ENCODE measurements around the gene WIZ.

Gene WIZ

DNA sequence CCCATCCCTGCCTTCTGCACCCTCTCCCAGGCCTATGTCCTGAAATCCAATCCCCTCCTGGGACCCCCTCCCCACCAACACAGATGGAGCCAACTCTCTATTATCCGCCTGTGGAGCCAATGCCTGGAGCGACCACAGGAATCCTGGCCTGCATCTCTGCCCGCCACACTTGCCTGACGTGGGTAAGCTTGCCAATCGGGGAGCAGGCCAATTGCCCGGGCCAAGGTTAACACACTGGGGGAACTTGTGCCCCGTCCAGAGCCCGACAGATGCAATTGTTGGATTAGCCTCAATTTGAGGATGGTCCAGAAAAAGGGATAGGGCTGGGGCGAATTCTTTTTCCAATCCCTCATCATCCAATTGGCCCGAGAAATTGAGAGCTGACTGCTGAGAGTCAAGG, 5.9 kb downstream of the WIZ start:
- DNase-seq, result no peak

DNA sequence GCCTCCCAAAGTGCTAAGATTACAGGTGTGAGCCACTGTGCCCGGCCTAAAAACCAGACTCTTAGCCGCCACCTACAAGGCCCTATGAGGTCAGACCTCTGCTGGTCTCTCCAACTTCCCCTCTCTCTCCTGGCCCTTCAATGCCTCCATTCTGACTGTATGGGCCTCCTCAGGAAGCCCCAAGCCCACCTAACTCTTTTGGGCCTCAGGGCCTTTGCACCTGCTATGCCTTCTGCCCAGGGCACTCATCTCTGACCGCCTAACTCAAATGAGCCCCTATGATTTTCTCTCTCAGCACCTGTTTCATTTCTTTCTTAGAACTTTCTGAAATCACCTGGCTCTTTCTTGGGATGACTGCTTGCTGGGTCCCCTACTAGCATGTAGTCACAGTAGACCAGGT, 6.4 kb downstream of the WIZ start:
- DNase-seq, result no peak

GRCh38 chr19:15442142-15442920, 7.4 kb downstream of the WIZ start:
- DNase-seq, result no peak

DNA sequence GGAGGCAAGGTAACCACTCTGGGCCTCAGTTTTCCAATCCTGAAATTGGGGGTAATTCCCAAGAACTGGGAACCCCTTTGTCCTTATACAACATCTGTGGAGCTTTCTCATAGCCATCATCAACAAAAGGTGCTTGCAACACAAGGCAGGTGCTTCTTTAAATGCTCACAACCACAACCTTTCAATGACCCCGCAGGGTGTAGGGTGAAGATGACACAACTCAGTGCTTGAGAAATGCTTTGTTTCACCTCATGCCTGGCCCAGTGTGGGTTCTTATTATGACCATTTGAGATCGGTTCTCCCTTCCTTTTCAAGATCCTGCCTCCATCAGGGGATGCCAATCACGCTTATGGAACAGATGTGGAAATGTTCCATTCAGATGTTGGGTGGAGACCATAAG, 8.4 kb downstream of the WIZ start:
- no peak for DNase-seq

GRCh38 chr19:15439821-15440641, 9.7 kb downstream of the WIZ start:
- no peak for DNase-seq

DNA sequence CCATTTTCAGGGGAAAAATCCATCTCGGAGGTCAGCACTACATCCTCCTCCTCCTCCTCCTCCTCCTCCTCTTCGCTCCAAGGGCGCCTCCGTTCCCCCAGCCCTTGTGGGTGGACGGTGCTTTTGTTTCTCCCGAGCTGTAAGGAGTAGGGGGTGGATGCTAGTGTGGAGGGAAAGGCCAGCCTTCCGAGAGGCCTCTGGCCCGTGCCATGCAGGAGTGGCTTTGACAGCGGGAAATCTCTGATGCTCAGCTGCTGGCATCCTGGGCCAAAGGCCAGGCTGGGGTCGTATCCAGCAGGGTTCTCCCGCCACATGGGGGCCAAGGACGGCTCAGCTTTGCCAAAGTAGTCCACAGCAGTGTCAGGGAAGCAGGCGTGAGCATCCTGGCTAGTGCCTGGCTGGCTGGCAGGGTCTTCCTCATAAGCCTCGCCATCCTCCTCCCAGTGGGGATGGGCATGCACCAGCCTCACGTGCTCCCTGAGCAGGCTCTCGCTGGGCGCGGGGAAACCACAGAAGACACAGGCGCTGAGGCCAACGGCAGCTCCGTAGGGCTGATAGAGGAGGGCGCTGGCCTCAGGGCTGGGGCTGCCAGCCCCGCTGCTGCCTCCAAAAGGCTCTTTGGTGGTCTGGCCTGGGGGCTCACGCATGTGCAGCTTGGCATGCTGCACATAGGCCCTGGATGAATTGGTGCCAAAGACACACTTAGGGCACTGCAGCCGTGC, 10.5 kb downstream of the WIZ start:
- no peak for DNase-seq

- no peak for DNase-seq
Observed at GRCh38 chr19:15438577-15438976, 11.2 kb downstream of the WIZ start.

- no peak for DNase-seq
Observed at GRCh38 chr19:15438124-15438496, 11.6 kb downstream of the WIZ start.

- no peak for DNase-seq
Observed at GRCh38 chr19:15437355-15438123, 12.2 kb downstream of the WIZ start.

- no peak for DNase-seq
Observed at GRCh38 chr19:15436826-15437110, 13.0 kb downstream of the WIZ start.

GRCh38 chr19:15436012-15436825, 13.5 kb downstream of the WIZ start:
- no peak for DNase-seq

DNA sequence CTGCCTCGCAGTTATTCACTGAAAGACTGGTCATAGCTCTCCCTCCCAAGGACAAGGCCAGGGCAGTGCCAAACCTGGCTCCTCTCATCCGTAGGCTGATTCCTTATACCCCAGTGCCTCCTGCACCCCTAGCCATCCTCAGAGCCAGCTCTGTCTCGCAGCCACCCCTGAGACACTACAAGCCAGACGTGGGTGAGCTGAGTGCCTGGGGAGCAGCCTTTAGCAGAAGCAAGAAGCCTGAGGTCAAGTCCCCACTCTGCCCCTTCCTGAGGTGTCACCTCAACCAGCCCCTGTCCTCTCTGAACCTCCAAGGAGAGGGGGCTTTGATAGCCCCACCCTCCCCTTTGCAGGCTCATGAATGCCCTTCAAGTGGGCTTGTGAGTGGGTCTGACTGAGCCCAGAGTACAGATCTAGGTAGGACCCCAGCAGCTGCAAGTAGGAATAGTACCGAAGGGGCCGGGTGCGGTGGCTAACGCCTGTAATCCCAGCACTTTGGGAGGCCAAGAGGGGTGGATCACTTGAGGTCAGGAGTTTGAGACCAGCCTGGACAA, 16.2 kb downstream of the WIZ start:
- DNase-seq, result no peak

DNA sequence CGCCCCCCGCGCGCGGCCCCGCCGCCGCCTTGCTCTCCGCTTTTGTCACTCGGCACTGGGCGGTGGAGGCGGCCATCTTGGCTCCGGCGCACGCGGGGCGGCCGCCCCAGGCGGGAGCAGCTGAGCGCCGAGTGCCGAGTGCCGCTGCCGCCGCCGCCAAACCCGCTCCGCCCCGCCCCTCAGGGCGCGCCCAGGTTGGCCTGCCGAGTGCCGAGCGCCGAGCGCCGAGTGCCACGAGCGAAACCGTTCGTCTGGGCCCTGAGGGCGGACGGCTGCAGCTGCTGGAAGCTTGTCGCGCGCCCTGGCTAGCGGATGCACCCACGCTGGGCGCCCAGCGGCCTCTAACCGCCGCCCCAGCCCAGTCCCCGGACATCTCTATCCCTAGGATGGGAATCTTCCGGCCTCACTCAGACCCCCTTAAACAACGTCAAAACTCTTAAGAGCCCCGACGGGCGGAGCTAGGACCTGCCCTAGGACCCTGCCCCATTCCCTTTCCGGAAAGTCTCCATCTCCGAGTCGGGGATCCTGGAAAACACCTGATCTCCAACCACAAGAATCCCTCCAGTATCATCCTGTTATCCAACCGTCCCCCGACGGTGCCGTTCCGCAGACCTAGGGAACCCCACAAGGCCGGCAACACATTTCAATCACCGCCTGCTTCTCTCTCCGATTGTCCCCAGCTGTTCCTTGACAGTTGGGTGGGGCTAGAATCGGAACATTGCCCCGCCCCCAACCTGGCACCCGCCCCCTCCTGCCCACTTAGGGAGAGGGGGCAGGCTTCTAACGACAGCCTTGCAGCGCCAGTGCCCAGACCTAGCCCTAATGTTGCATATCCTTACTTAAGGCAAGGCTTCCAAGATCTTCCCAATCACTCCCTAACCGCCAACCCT, 16.9 kb downstream of the WIZ start:
- peak; percentile 95 for DNase-seq

DNA sequence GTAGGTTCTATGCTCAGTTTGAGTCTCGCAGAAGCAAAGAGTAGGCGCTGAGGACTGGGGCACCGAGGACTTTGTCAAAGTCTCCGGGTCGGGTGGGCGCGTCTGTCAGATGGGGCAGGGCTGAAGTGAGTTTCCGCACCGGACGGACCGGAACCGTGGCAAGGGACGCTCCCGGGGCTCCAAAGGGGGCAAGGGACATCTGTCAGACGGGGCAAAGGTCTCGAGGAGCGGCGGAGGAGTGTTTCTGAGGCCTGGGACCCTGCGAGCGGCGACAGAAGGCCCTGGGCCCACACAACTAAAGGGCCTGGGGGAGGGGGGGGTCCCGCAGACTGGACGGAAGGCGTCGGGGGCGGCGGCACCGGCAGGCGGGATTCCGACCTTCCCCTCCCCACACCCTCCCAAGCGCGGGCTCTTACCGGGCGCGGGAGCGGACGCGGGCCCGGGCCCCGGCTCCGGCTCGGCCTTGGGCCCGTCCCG, 17.7 kb downstream of the WIZ start:
- DNase-seq, result peak; percentile 26

- no peak for DNase-seq
Observed at GRCh38 chr19:15431396-15432017, 18.2 kb downstream of the WIZ start.

GRCh38 chr19:15430526-15431120, 19.1 kb downstream of the WIZ start:
- DNase-seq, result no peak

DNA sequence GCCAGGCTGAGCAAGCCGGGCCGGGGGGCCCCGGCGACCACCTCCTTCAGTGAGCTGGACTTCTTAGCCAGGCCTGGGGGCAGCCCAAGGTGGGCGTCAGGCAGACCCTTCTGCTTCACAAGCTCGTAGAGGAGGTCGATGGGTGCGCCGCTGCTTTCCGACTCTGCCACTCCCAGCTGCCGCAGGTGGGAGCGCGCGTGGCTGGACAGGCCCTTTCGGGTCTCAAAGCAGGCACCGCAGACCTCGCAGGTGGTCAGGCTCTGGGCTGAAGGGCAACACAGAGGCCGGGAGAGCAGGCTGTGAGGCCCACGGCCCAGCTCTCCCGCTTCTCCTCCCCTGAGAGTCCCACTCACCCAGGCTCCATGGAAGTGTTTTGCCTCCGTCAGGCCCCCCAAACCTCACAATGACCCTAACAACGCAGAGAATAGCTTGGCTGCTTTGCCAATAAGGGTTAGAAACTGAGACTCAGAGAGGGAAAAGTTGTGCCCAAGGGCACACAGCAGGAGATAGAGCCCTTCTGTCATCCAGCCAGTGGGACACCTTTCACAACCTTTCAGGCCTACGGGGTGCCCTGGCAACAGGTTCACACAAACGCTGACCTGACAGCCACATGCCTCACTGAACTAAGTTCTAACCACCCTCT, 19.8 kb downstream of the WIZ start:
- DNase-seq, result no peak

DNA sequence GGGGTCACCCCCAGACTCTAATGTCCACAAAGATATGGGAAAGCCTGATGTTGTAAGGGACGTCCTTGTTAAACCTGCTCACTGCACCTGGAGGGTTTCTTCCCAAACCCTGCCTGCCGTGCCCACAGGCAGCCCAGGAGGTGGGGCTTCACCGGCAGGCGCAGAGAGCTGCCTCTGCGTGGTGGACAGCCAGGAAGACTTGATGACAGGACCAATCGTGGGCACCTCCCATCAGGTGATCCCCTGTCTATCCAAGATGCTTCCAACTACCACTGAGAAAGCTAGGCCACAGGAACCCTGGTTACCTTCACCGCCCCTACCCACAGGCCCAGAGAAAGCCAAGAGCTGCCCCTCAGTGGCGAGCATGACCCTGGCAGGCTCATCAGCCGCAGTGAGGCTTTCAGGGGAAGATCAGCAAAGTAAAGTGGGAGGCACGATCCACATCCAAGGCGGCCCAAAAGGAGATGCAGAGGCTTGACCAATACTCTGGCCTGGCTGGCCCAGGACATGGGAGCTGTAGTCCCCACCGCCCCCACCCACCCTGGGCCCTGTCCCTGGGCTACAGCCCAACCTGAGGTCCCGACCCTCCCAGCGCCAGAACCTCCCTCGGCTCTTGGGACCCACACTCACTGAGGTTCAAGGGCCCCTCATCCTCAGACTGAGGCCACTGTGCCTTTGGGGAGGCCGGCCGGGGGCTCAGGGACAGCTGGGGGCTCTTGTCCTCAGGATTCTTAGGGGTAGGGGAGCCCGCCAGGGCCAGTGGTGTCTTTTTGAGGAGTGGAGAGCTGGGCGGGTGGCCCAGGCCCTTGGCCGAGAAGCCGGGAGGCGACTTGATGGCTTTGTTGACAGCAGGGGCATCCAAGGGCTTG, 20.6 kb downstream of the WIZ start:
- DNase-seq, result no peak
